GM12878 (cell line): ENCODE data around the gene ACVR1B. TPM values are rescaled to one million over a fixed set of nuclear protein-coding genes. Genes with fewer than 3 reads are reported as not detected.

Experiments
- BCL3 ChIP-seq: IDR thresholded peaks from 2 replicates; pipeline ENCODE4 v1.6.1; 2011; ENCODE audit warnings: borderline replicate concordance, low read depth, mild to moderate bottlenecking, moderate library complexity, low read length; ENCODE audit not compliant: insufficient read depth, poor library complexity, severe bottlenecking
- CBFB ChIP-seq: IDR thresholded peaks from 2 replicates; pipeline ENCODE4 v1.6.1; 2016; ENCODE audit warnings: antibody characterized with exemption, low read depth
- FOS ChIP-seq: IDR thresholded peaks from 3 replicates; pipeline ENCODE4 v1.6.1; 2011; ENCODE audit warnings: borderline replicate concordance; ENCODE audit not compliant: insufficient read length; ENCODE audit errors: extremely low read depth
- FOXK2 ChIP-seq: fragments of 450-650 bp; IDR thresholded peaks from 2 replicates; pipeline ENCODE4 v1.6.1; 2017; ENCODE audit warnings: mild to moderate bottlenecking, moderate library complexity
- FOXM1 ChIP-seq: IDR thresholded peaks from 2 replicates; pipeline ENCODE4 v1.6.1; 2012; ENCODE audit warnings: low read depth, mild to moderate bottlenecking, inconsistent platforms, low read length, moderate library complexity
- GABPA ChIP-seq: IDR thresholded peaks from 2 replicates; pipeline ENCODE4 v1.6.1; 2014; ENCODE audit warnings: antibody characterized with exemption, low read depth, mild to moderate bottlenecking, inconsistent platforms
- IRF4 ChIP-seq: IDR thresholded peaks from 2 replicates; pipeline ENCODE4 v1.6.1; 2011; ENCODE audit warnings: low read depth, low read length
- RFX5 ChIP-seq: IDR thresholded peaks from 2 replicates; pipeline ENCODE4 v1.6.1; 2011; ENCODE audit warnings: low read depth, low read length, improper control_type of control experiment
- RUNX3 ChIP-seq: IDR thresholded peaks from 2 replicates; pipeline ENCODE4 v1.6.1; 2012; ENCODE audit warnings: low read length, inconsistent platforms
- SIX5 ChIP-seq: IDR thresholded peaks from 2 replicates; pipeline ENCODE4 v1.6.1; 2011; ENCODE audit warnings: mild to moderate bottlenecking, low read depth, low read length, moderate library complexity; ENCODE audit not compliant: severe bottlenecking
- SUZ12 ChIP-seq: fragments of 200-600 bp; sonication (generic); IDR thresholded peaks from one replicate; pipeline ENCODE4 v1.6.1; 2018; ENCODE audit warnings: antibody characterized with exemption, mild to moderate bottlenecking; ENCODE audit not compliant: unreplicated experiment
- ZSCAN29 ChIP-seq: fragments of 450-650 bp; IDR thresholded peaks from 2 replicates; pipeline ENCODE4 v1.6.1; 2017; ENCODE audit warnings: mild to moderate bottlenecking, moderate library complexity
- polyA plus RNA-seq, 11 experiments: library from polyadenylated mRNA; depleted of rRNA in 4 of 11; unstranded in 6 of 11; stranded (reverse) in 5 of 11; fragments of >200 nt; fragmentation: Nextera tagmentation in 4 of 11; fragmentation: Illumina TruSeq in 1 of 11; extraction: Ambion mirVana in 4 of 11; extraction: Trizol in 1 of 11; gene quantifications; 1 replicate in 1 of 11; 2 replicates in 10 of 11; pipeline versions ENCODE4 v1.2.1 to v1.2.3, GENCODE V29; 2011 to 2016; ENCODE audit warnings: inconsistent platforms in 2 of 11, missing spikeins in 2 of 11, low read depth in 1 of 11
- total RNA-seq, 4 experiments: library from RNA; depleted of rRNA in 3 of 4; stranded (reverse); fragments of >200 nt in 3 of 4; fragmentation: Illumina TruSeq in 1 of 4; extraction: Trizol in 1 of 4; gene quantifications; 2 replicates each; pipeline versions ENCODE4 v1.2.1 to v1.2.3, GENCODE V29; 2013 to 2021
- TF ChIP-seq, protein P1 (sequence below): fragments of 450-650 bp; IDR thresholded peaks from 2 replicates; pipeline ENCODE4 v1.6.1; 2018; ENCODE audit warnings: borderline replicate concordance, mild to moderate bottlenecking; ENCODE audit not compliant: partially characterized antibody
- TF ChIP-seq, protein P2 (sequence below): IDR thresholded peaks from 2 replicates; pipeline ENCODE4 v1.6.1; 2012; ENCODE audit warnings: low read depth, low read length, improper control_type of control experiment

The ACVR1B gene
- total and polyA plus RNA-seq, 10 of the 15 experiments (the other 5 are each of a cell fraction or from before 2014, with no cell fraction given): 0.02 to 0.69 (median 0.16) TPM; not detected in 2

DNA sequence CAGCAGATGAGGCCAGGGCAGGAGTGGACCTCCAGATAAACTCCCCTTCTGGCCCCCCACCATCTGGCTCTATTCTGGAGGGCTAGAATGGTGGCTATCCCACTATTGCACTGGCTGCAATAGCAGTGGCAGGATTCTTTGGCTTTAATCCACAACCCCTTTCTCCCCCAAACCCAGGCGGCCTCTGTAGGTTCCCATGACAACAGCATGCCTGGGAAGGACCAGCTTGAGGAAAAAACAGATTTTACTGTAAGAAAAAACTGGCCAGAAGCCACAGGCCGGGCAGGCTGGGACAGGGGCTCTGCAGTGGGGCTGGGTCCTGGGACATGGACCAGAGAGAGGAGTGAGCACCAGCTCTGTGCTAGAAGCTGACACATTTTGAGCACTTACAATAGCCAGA is 13.6 kb upstream of the ACVR1B start (continued):
- TF ChIP-seq FOS (no peak), SIX5 (no peak), FOXM1 (no peak), FOXK2 (no peak), RFX5 (no peak), ZSCAN29 (no peak), RUNX3 (no peak), BCL3 (no peak), IRF4 (no peak), SUZ12 (no peak), CBFB (no peak), GABPA (no peak)
- TF ChIP-seq, protein P1, sequence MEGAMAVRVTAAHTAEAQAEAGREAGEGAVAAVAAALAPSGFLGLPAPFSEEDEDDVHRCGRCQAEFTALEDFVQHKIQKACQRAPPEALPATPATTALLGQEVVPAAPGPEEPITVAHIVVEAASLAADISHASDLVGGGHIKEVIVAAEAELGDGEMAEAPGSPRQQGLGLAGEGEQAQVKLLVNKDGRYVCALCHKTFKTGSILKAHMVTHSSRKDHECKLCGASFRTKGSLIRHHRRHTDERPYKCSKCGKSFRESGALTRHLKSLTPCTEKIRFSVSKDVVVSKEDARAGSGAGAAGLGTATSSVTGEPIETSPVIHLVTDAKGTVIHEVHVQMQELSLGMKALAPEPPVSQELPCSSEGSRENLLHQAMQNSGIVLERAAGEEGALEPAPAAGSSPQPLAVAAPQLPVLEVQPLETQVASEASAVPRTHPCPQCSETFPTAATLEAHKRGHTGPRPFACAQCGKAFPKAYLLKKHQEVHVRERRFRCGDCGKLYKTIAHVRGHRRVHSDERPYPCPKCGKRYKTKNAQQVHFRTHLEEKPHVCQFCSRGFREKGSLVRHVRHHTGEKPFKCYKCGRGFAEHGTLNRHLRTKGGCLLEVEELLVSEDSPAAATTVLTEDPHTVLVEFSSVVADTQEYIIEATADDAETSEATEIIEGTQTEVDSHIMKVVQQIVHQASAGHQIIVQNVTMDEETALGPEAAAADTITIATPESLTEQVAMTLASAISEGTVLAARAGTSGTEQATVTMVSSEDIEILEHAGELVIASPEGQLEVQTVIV: no peak
- TF ChIP-seq, protein P2, sequence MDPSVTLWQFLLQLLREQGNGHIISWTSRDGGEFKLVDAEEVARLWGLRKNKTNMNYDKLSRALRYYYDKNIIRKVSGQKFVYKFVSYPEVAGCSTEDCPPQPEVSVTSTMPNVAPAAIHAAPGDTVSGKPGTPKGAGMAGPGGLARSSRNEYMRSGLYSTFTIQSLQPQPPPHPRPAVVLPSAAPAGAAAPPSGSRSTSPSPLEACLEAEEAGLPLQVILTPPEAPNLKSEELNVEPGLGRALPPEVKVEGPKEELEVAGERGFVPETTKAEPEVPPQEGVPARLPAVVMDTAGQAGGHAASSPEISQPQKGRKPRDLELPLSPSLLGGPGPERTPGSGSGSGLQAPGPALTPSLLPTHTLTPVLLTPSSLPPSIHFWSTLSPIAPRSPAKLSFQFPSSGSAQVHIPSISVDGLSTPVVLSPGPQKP: no peak
